Stimulated activated CD8-positive, alpha-beta memory T cell treated with anti-CD3 and anti-CD28 coated beads, Interleukin-2, amount 100 ng/mL, for 48 hours (primary cell): ENCODE measurements around the gene CACHD1.

Experiments
- DNase-seq, 2 donors: peaks; one replicate each; pipeline ENCODE4 v3.0.0-alpha.2; 2020; ENCODE audit warnings: low read depth in 2 of 2

Gene CACHD1

DNA sequence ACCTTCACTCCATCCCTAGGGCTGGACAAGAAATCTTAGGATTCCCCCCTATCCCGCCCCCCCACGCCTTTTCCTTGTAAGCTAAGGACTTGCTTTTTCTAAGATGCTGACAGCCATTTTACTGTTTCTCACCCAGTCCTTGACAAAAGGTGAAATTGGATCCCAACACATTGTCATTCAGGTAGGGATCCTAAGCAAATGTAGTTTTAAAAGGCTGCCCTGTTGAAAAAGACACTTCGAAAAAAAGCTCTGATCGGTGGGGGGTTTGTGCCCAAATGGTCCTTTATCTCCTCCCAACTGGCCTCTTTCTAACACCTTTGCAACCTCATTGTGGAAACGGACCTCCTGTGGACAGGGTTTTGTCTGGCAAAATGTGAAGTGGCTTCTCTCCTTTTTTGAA, 2.9 kb downstream of the CACHD1 start:
- DNase-seq = no peak

DNA sequence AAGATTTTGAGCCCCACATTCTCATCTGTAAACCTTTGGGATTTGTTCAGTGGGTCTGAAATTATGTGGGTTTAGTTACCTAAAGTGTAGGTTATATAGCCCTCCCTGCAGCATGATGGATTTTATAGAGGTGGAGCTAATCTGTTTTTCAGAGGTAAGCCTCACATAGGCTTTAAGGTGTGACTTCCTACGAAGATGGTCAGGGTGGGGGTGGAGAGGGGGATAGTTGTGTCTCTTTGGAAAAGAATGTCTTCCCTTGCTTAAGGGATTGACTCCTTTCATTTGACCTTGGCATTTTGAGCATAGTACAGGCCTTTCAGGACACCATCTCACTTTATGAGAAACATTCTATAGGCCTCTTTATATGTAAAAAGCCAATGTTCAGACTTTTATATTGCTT, 3.4 kb downstream of the CACHD1 start:
- DNase-seq = no peak

GRCh38 chr1:64474133-64474532, 4.2 kb downstream of the CACHD1 start:
- DNase-seq = no peak

- no peak for DNase-seq
Measured at GRCh38 chr1:64474665-64475439, 4.9 kb downstream of the CACHD1 start.

GRCh38 chr1:64476251-64476952, 6.5 kb downstream of the CACHD1 start:
- DNase-seq = no peak

DNA sequence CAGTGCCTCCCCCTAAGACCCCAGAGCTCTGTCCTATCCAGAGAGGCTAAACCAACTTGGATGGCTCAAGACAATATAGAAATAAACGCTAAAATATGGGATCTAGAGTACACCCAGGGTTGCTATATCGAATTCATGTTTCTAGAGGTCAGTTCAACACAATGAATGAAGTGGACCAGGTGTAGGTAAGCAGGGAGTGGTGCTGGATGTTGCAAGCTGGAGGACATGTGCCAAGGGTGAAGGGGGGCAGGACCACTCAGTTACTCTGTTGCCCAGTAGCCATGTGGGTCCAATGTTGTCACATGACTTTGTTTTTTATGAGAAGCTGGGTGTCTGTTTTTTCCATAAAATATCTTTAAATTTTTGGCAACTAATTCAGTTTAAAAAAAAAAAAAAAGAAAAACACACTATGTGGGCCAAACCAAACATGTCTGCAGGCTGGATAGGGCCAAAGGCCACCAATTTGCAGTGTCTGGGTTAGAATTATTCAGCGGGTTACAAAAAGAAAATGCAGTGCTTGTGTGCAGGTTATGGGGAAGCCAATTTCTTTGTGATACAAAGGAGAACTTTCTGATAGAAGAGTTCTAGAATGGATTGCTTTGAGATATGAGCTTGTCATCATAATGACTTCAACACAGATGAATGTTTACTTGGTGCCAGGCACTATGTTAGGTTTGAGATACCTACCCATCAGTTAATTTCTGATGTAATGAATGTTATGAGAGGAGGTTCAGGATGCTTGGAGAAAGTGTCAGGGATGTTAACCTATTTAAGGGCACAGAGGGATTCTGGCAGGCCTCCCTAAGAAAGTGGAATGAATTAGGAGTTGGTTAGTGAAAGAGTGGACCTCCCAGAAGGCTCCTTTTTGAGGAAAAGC, 8.9 kb downstream of the CACHD1 start:
- no peak for DNase-seq

- no peak for DNase-seq
Measured at GRCh38 chr1:64479874-64480273, 9.9 kb downstream of the CACHD1 start.

- no peak for DNase-seq
Measured at GRCh38 chr1:64480999-64481772, 11.3 kb downstream of the CACHD1 start.

- no peak for DNase-seq
Measured at GRCh38 chr1:64482128-64482527, 12.2 kb downstream of the CACHD1 start.

GRCh38 chr1:64482720-64483119, 12.8 kb downstream of the CACHD1 start:
- no peak for DNase-seq

DNA sequence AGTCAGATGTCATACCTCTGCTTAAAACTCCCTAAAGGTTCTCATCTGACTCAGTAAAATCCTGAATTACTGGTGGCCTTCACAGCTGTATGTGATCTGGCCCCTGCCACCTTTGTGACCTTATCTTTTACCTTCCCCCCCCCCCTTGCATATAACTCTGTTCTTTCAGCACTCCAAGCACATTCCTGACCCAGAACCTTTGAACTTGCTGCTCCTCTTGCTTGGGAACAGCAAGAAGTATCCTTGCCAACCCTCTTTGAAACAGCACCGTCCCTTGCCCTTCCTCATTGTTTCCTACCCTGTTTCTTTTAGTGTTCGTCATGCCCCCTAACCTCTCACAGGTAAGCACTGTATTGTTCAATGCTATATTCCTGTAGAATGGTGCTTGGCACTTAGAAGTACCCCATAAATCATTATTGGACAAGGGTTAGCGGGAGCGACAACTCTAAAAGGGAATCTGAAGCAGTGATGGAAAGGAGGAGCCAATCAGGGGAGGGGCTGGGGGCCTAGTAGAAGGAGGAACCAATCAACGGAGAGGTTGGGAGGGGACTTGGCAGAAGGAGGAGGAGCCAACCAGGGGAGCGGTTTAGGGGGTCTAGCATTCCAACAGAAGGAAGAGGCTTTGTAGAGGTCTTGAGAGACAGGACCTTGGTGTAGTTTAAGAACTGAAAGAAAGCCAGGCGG, 13.9 kb downstream of the CACHD1 start:
- no peak for DNase-seq

DNA sequence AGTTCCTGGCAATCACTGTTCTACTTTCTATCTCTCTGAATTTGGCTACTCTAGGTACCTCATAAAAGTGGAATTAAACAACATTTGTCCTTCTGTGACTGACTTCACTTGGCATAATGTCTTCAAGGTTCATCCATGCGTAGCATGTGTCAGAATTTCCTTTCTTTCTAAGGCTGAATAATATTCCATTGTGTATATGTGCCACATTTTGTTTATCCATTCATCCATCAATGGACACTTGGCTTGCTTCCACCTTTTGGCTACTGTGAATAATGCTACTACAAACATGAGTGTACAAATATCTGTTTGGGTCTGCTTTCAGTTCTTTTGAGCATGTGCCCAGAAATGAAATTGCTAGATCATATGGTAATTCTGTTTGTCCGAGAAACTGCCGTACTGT, 14.7 kb downstream of the CACHD1 start:
- DNase-seq = no peak

DNA sequence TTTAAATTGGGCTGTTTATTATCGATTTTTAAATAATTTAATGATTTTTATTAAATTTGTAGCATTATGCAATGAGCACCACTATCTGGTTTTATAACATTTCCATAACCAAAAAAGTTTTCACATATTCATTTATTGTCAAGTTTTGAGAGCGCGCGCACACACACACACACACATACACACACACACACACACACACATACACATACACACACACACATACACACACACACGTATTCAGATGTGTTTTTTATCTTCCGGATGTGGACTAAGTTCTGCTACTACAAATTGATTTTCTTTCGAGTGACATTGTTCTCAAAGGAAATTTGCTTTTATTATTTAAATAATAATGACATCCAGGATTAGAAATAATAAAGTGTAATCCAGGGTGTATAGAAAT, 16.3 kb downstream of the CACHD1 start:
- no peak for DNase-seq

DNA sequence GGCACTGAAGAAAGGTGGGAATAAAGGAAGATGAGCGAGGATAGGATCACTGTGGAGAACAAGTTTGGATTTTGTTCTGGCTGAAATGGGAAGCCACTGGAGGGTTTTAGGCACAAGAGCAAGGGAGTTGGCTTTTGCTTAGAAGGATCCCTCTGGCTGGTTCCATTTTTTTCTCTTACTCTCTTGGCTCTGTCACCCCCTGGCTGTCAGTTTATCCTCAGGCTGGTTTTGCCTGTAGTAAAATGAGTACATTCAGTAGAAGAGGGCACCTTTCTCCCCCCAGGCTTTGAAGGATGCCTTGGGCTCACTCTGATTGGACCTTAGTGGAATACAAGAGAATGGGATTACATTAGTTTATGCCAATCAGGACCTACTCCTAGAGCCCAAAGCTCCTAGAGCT, 17.1 kb downstream of the CACHD1 start:
- no peak for DNase-seq

- DNase-seq = no peak
Measured at GRCh38 chr1:64488862-64489261, 18.9 kb downstream of the CACHD1 start.

DNA sequence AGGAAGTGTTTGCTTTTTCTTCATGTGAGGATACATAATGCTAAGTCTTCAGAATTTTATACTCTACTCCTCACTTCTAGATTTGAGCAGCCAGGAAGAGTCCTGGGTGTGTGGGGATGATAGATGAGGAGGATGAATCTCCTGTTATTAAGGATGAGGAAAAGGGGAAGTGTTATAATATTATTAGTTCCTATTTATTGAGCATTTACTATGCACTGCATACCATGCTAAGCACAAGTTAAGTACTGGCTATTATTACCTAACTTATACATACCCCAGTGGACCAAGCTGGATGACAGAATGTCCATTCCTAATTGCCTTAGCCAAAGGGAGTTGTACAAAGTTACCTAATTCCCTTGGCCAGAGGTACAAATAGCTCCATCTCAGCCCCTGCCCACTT, 19.8 kb downstream of the CACHD1 start:
- no peak for DNase-seq

GRCh38 chr1:64490213-64490818, 20.4 kb downstream of the CACHD1 start:
- no peak for DNase-seq

DNA sequence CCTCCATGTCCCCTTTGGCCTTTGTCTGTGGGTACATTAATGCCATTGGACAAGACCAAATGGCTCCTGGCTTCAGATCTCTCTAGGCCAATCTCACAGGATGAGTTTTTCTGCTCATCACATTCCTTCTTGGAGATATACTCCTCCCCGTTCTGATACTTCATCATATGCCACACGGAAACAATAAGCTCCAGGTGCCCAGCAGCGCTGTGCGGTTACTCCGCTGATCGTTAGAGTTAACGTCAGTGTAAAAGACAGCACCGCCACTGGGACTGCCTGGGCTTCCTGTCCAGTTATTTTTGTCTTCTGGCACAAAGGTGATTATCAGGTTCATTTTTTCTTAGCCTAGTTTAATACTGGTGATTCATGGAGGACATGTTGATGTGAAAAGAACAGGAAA, 22.5 kb downstream of the CACHD1 start:
- DNase-seq = no peak

DNA sequence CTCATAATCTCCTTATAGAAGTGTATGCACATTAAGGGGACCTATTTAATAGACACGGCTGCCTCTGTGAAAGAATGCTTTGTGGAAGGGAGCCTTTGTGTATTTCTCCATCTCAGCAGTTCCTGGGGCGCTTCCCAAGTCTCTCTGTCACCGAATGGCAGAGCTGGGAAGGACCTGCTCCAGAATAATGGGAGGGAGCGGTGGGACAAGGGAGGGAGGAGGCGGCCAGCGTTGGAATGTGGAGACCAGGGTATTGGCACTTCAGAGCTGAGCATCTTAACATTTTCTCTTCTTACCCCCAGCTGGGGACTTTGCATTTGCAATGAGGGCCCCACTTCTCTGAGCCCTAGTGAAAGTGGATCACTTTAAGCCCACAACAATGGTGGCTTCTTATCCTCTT, 23.9 kb downstream of the CACHD1 start:
- no peak for DNase-seq

DNA sequence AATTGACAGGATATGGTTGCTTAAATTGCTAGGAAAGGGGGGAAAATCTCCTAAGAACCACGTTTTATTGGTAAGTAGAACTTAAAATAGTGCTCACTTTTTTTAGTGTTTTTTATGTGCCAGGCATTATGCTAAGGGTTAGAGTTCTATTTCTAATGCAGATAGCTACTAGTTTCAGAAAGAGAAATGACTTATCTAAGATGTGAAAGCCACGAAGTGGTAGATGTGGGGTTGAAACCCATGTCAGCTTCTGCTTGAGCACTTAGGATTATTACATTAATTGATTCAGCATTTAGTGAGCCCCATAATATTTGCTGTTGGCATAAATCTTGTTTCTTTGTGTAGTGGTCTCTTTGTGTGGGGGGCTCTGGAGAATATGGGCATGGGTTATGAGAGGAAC, 24.7 kb downstream of the CACHD1 start:
- DNase-seq = no peak

GRCh38 chr1:64495878-64496277, 25.9 kb downstream of the CACHD1 start:
- no peak for DNase-seq
